Adrenal gland (tissue), 12 donors: ENCODE results near the gene EXOC3. TPM values are rescaled to one million over a fixed set of nuclear protein-coding genes. Genes with fewer than 3 reads are reported as not detected.
"Not testable (repeated sequence)": the region's sequence is repeated elsewhere in the genome, so short reads cannot be mapped to it uniquely, and the experiment has no call there.

Experiments used
- DNase-seq, 7 donors: peaks; one replicate each; pipeline ENCODE4 v3.0.0-alpha.2; 2019 to 2020
- H3K27ac ChIP-seq, 5 donors: fragments of 200-600 bp; sonication (generic) in 4 of 5; 1 replicate in 3 of 5; 2 replicates in 2 of 5; pipeline versions ENCODE4 v1.5.1 to v1.8.0; 2016 to 2020; ENCODE audit warnings: mild to moderate bottlenecking in 1 of 5
- H3K27me3 ChIP-seq: fragments of 200-600 bp; 2 replicates; pipeline ENCODE4 v1.8.0; 2021
- H3K36me3 ChIP-seq, 2 donors: fragments of 200-600 bp; replicated peaks in 1 of 2; 1 replicate in 1 of 2; 2 replicates in 1 of 2; pipeline versions ENCODE4 v1.5.1 to v1.8.0; 2018 to 2022
- H3K4me1 ChIP-seq, 2 donors: fragments of 200-600 bp; replicated peaks in 1 of 2; 1 replicate in 1 of 2; 2 replicates in 1 of 2; pipeline versions ENCODE4 v1.5.1 to v1.8.0; 2018 to 2021
- H3K4me3 ChIP-seq, 4 donors: fragments of 200-600 bp; sonication (generic) in 3 of 4; one replicate each; pipeline ENCODE4 v1.5.1; 2016 to 2018
- H3K9me3 ChIP-seq, 3 donors: fragments of 200-600 bp; sonication (generic) in 1 of 3; replicated peaks in 1 of 3; 1 replicate in 2 of 3; 2 replicates in 1 of 3; pipeline versions ENCODE4 v1.5.1 to v1.8.0; 2016 to 2021
- POLR2A ChIP-seq, 2 donors: fragments of 450-650 bp; IDR thresholded peaks; one replicate each; pipeline ENCODE4 v1.6.1; 2017; ENCODE audit warnings: antibody characterized with exemption in 2 of 2, mild to moderate bottlenecking in 2 of 2, moderate library complexity in 1 of 2
- WGBS, 4 donors: extraction: QIAGEN DNeasy Blood & Tissue Kit in 2 of 4; methylation state at CpG; one replicate each; pipeline versions ENCODE4 v1.1.5 to v1.1.7; 2013 to 2017; 5-methylcytosine and 5-hydroxymethylcytosine counted together
- intact Hi-C, 2 donors: fragments of 100-400 bp; cut with DNase I; formaldehyde crosslinking; loops; one replicate each; pipeline versions ENCODE4 v1.14.1 to v1.15.0; 2022 to 2023
- polyA plus RNA-seq, 3 donors: library from polyadenylated mRNA; stranded (reverse); fragments of 200-250 nt in 2 of 3; fragments of 350-450 nt in 1 of 3; fragmentation: Illumina TruSeq in 1 of 3; extraction: RNeasy Lipid Tissue Mini Kit (QIAGEN cat#74804) in 1 of 3; gene quantifications; one replicate each; pipeline ENCODE4 v1.2.3, GENCODE V29; 2013 to 2014
- total RNA-seq, 9 donors: library from RNA; depleted of rRNA in 4 of 9; stranded (reverse); fragments of >200 nt in 4 of 9; fragments of 120-200 nt in 1 of 9; fragmentation: NEBNext Ultra II Directional in 1 of 9; extraction: Animal tissue kit (Norgen Biotek cat#: 25700) in 1 of 9; gene quantifications; one replicate each; pipeline versions ENCODE4 v1.1.0 to v1.2.4, GENCODE V29; 2013 to 2023
- TF ChIP-seq, protein P1 (sequence below), 6 experiments: fragments of 450-650 bp in 4 of 6; fragments of 200-600 bp in 2 of 6; sonication (generic) in 1 of 6; IDR thresholded peaks; 1 replicate in 5 of 6; 2 replicates in 1 of 6; pipeline versions ENCODE4 v1.5.1 to v1.8.0; 2016 to 2021; ENCODE audit warnings: antibody characterized with exemption in 6 of 6, mild to moderate bottlenecking in 2 of 6, moderate library complexity in 1 of 6
- donor health status: healthy with polysubstance abuse.
- donor health status: Bipolar disorder and iron deficiency.
- donor health status: DM: yes; HTN: yes; CAD: no.
- donor health status: DM: no; HTN: no; CAD: no.
- donor health status: DM: no; HTN: no; CAD: no.
- donor health status: DM: yes; HTN: yes; CAD: no.

The EXOC3 gene
- total and polyA plus RNA-seq, 12 donors, result 24.7 to 66.4 (median 42.7) TPM

DNA sequence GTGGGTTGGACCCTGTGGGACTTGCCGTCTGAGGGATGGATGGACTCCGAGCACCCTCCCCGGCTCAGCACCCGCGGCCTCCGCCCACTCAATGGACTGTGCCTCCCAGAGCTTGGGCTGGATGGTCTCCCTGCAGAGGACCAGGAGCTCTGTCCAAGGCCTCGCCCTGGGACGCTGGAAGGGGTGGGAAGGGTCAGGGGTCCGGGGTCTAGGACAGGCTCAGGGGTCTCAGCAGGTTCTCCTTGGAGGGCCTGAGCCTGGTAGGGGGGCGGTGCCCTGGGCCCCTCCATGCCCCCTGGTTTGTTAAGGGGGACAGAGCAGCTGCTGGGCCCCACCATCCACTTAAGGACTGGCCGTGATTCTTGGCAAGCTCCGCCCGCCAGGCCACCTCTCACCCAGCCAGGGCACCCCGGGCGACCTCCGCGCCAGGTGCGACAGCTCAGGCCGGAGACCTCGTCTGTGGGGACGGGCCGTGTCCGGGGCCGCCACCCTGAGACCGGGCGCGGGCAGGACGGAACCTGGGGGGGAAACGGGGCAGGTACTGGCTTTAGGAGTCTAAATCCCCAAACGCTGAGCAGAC, 29.2 kb downstream of the EXOC3 start:
- Histone ChIP-seq H3K4me3 (peak overlapping the region in 3 of 4 donors; percentile 41 to 67 (median 52)), H3K4me1 (peaks cover 14 to 27% of the 10 kb centered on the region in 2 donors), H3K27me3 (peaks cover 12% of the 10 kb centered on the region), H3K36me3 (no peaks in the 10 kb centered on the region), H3K9me3 (no peaks in the 10 kb centered on the region), H3K27ac (peak overlapping the region in 3 of 5 donors; percentile 74 to 84 (median 77))
- WGBS, 4 donors, result 5 to 27% (median 20%) methylated on average over 10 to 30 of the region's 30 CpGs
- TF ChIP-seq POLR2A (IDR thresholded peaks at IDR 0.05), result no peak
- TF ChIP-seq, protein P1, sequence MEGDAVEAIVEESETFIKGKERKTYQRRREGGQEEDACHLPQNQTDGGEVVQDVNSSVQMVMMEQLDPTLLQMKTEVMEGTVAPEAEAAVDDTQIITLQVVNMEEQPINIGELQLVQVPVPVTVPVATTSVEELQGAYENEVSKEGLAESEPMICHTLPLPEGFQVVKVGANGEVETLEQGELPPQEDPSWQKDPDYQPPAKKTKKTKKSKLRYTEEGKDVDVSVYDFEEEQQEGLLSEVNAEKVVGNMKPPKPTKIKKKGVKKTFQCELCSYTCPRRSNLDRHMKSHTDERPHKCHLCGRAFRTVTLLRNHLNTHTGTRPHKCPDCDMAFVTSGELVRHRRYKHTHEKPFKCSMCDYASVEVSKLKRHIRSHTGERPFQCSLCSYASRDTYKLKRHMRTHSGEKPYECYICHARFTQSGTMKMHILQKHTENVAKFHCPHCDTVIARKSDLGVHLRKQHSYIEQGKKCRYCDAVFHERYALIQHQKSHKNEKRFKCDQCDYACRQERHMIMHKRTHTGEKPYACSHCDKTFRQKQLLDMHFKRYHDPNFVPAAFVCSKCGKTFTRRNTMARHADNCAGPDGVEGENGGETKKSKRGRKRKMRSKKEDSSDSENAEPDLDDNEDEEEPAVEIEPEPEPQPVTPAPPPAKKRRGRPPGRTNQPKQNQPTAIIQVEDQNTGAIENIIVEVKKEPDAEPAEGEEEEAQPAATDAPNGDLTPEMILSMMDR (IDR thresholded peaks at IDR 0.05), result no peak
- peak in 4 of 7 donors; percentile 13 to 63 (median 36) for DNase-seq
- intact Hi-C loops, result loop anchor here in 1 of 2 donors (10.0 kb wide), 1 partner anchor 423 kb away; the partner anchor contains the start of genes BRD9 and TRIP13

DNA sequence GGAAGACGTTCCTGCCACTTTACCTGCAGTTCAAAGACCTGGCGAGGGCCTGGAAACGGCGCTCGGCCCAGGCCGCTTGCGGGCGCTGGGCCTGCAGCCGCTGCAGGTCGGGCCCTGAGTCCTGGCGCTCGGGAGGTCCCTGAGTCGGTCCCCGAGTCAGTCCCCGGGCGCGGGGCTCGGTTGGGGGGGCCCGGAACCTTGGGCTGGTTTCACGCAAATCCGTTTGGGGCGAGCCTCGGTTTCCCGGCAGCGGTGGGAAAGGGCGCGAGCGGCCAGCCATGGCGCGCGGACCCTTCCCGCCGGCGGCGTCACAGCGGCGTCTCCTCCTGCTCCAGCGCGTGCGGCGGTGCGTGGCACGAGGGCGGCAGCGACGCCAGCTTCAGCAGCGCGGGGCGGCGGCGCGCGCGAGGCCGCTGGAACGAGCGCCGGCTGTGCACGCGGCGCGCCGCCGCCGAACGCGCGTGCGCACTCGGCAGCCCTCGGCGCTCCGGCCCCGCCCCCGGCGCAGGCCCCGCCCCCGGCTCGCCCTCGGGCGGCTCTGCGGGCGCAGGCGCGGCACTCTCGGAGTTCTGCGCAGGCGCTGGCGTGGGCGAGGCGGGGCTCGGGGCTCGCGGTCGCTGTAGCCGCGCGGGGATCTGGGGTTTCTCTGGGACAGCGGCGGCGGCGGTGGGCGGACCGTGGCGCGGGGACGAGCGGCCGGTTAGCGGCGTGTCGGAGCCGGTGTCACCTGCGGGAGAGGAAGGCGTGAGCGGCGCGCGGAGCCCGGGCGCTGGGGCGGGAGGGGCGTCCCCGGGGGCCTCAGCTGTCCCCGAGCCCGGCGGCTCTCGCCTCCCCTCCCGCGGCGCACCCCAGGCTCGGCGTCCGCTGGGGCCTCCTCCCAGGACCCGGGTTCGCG, 29.9 kb downstream of the EXOC3 start:
- Histone ChIP-seq H3K27ac (peak overlapping the region in 3 of 5 donors; percentile 74 to 84 (median 77)), H3K27me3 (peaks cover 12% of the 10 kb centered on the region), H3K36me3 (no peaks in the 10 kb centered on the region), H3K4me1 (peaks cover 14 to 27% of the 10 kb centered on the region in 2 donors), H3K9me3 (no peaks in the 10 kb centered on the region), H3K4me3 (peak overlapping the region; percentile 35 to 90 (median 60))
- TF ChIP-seq, protein P1 (IDR thresholded peaks at IDR 0.05), result no peak
- TF ChIP-seq POLR2A (IDR thresholded peaks at IDR 0.05), result peak; percentile 44 to 63
- 0% methylated on average over 8 to 137 of the region's 137 CpGs; no CpG with 5 or more reads in 1 of the 4 donors for WGBS, 4 donors
- peak; percentile 82 to 92 (median 84) for DNase-seq
- intact Hi-C loops, result loop anchor here in 1 of 2 donors (10.0 kb wide), 1 partner anchor 422 kb away; the partner anchor contains the start of genes BRD9 and TRIP13

DNA sequence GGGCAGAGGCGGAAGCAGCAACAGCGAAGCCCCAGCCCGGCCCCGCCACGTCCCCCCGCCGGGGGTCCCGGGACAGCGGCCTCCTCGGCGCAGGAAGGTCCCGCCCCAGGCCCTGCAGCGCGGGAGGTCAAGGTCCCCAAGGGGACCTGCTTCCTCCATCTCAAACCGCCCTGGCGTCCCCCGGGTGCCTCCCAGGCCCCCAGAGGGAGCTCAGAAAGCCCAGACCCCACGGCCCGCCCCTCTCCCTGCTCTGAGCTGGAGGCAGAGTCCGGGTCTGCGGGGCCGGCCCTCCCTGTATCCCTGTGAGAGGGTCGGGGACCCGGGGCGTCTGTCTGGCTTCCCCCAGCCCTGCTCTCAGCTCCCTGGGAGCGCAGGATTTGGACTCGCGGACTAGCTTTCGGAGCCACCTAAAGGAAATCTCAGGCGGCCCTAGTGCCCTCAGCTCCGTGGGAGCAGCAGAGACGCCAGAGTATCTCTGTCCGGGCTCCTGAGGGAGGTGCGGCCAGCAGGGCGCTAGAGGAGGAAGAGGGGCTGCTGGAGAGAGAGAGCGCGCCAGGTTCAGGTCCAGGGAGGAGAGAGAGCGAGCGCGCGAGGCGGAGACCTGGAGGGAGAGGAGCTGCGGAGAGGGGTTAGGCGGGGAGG, 30.7 kb downstream of the EXOC3 start:
- no peak for TF ChIP-seq POLR2A (IDR thresholded peaks at IDR 0.05)
- Histone ChIP-seq H3K9me3 (no peaks in the 10 kb centered on the region), H3K4me1 (peaks cover 14 to 27% of the 10 kb centered on the region in 2 donors), H3K36me3 (no peaks in the 10 kb centered on the region), H3K27me3 (peaks cover 15% of the 10 kb centered on the region), H3K27ac (peak overlapping the region in 3 of 5 donors; percentile 38 to 84 (median 51)), H3K4me3 (peak overlapping the region; percentile 0 to 90 (median 60))
- DNase-seq, result peak in 5 of 7 donors; percentile 30 to 48 (median 39)
- 0 to 1% (median 0%) methylated on average over 11 to 44 of the region's 44 CpGs for WGBS, 4 donors
- intact Hi-C loops, result loop anchor here in 1 of 2 donors (10.0 kb wide), 1 partner anchor 421 kb away; the partner anchor contains the start of genes BRD9 and TRIP13

DNA sequence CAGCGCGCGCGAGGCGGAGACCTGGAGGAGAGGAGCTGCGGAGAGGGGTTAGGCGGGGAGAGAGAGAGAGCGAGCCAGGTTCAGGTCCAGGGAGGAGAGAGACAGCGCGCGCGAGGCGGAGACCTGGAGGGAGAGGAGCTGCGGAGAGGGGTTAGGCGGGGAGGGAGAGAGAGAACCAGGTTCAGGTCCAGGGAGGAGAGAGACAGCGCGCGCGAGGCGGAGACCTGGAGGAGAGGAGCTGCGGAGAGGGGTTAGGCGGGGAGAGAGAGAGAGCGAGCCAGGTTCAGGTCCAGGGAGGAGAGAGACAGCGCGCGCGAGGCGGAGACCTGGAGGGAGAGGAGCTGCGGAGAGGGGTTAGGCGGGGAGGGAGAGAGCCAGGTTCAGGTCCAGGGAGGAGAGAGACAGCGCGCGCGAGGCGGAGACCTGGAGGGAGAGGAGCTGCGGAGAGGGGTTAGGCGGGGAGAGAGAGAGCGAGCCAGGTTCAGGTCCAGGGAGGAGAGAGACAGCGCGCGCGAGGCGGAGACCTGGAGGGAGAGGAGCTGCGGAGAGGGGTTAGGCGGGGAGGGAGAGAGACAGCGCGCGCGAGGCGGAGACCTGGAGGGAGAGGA, 31.4 kb downstream of the EXOC3 start:
- 0% methylated on average over 7 to 9 of the region's 50 CpGs; no CpG with 5 or more reads in 2 of the 4 donors for WGBS, 4 donors
- Histone ChIP-seq H3K4me1 (peaks cover 14 to 27% of the 10 kb centered on the region in 2 donors), H3K4me3 (peak overlapping the region in 1 of 4 donors; percentile 90), H3K27me3 (peaks cover 22% of the 10 kb centered on the region)
- H3K36me3 ChIP-seq, H3K27ac ChIP-seq, H3K9me3 ChIP-seq: not testable (repeated sequence)
- peak in 1 of 7 donors; percentile 10 for DNase-seq
- intact Hi-C loops, result loop anchor here in 1 of 2 donors (10.0 kb wide), 1 partner anchor 420 kb away; the partner anchor contains the start of genes BRD9 and TRIP13
